Measurements from ENCODE around the gene SLC9A9.

GRCh38 chr3:143895805-143896204, 47.5 kb upstream of the SLC9A9 start:
- peak; percentile 44 for TF ChIP-seq CTCF (conservative IDR thresholded peaks at IDR 0.05; ENCODE audit: low read depth, low read length)
- TF ChIP-seq EZH2 (IDR thresholded peaks at IDR 0.05; ENCODE audit: borderline replicate concordance, low read depth, low read length, poor library complexity, severe bottlenecking) = no peak
